ENCODE results near the gene ZNF747. TPM values are rescaled to one million over a fixed set of nuclear protein-coding genes. Genes with fewer than 3 reads are reported as not detected.

Gene ZNF747
- total RNA-seq, 3 donors from 2014 or later (not counting 1 experiment from before 2014, with no cell fraction given), result 5.0 to 8.6 (median 6.3) TPM

DNA sequence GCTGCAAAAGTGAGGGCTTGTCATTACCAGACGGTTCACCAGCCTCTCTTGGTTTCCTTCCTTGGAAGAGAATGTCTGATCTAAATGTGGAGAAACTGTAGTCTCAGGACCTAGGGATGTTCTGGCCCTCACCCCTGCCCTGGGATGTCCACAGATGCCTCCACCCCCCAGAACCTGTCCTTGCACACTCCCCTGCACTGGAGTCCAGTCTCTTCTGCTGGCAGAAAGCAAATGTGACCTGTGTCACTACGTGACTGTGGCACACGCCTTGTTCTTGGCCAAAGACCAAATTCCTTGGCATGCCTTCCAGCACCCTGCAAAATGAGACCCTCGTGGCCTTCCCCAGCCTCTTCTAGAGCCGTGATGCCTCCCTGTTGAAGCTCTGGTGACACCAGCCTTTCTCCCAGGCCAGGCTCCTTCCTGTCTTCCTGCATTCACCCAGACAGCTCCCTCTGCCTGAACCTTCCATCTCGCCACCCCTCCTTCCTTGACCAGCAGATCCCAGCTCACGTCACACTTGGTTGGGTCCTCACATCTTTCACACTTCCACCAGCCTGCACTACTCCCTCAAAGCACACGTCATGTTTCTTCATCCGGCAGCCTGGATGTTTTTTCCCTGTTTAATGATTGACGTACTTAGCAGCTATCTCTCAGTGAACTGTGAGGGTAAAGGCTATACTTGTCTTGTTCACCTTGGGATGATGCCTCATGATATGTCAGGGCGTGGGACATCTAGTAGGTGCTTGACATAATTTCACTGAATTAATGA lies 12.6 kb downstream of the ZNF747 start:
- no peaks in the 10 kb centered on the region for H3K9me3 Mint-ChIP-seq
- H3K9me3 ChIP-seq (ENCODE audit: control insufficient read depth, insufficient read depth, low read length), result no peaks in the 10 kb centered on the region
- peak overlapping the region; percentile 39 for H3K4me3 Mint-ChIP-seq
- H3K4me1 Mint-ChIP-seq, result peaks cover 12 to 23% of the 10 kb centered on the region in 2 donors
- no peak overlapping the region for H3K27ac ChIP-seq (ENCODE audit: low read length)
- H3K36me3 Mint-ChIP-seq, result peaks cover 18% of the 10 kb centered on the region
- peaks cover 47% of the 10 kb centered on the region for H3K36me3 ChIP-seq (ENCODE audit: control insufficient read depth, insufficient read depth, low read length)
- WGBS (ENCODE audit: insufficient coverage), result 87% methylated on average over 11 of the region's 11 CpGs
- no peak overlapping the region for H3K4me3 ChIP-seq (ENCODE audit: low read length)
- intact Hi-C loops (cut with micrococcal nuclease), result no loop called here
- TF ChIP-seq, protein P1, sequence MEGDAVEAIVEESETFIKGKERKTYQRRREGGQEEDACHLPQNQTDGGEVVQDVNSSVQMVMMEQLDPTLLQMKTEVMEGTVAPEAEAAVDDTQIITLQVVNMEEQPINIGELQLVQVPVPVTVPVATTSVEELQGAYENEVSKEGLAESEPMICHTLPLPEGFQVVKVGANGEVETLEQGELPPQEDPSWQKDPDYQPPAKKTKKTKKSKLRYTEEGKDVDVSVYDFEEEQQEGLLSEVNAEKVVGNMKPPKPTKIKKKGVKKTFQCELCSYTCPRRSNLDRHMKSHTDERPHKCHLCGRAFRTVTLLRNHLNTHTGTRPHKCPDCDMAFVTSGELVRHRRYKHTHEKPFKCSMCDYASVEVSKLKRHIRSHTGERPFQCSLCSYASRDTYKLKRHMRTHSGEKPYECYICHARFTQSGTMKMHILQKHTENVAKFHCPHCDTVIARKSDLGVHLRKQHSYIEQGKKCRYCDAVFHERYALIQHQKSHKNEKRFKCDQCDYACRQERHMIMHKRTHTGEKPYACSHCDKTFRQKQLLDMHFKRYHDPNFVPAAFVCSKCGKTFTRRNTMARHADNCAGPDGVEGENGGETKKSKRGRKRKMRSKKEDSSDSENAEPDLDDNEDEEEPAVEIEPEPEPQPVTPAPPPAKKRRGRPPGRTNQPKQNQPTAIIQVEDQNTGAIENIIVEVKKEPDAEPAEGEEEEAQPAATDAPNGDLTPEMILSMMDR (IDR thresholded peaks at IDR 0.05), result no peak
- peak overlapping the region; percentile 22 to 79 for H3K27ac Mint-ChIP-seq
- no peak for ATAC-seq
- no peak for DNase-seq
- peaks cover 19% of the 10 kb centered on the region for H3K4me1 ChIP-seq (ENCODE audit: control insufficient read depth, insufficient read depth, low read length)
- no peaks in the 10 kb centered on the region for H3K27me3 Mint-ChIP-seq (ENCODE audit: low read depth in 2 of 2)
- H3K27me3 ChIP-seq (ENCODE audit: control insufficient read depth, insufficient read depth, low read length), result no peaks in the 10 kb centered on the region

DNA sequence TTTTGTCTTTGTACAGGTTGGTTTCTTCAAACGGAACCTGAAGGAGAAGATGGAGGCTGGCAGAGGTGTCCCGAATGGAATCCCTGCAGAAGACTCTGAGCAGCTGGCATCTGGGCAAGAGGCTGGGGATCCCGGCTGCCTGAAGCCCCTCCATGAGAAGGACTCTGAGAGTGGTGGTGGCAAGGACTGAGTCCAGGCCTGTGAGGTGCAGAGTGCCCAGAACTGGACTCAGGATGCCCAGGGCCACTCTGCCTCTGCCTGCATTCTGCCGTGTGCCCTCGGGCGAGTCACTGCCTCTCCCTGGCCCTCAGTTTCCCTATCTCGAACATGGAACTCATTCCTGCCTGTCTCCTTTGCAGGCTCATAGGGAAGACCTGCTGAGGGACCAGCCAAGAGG lies 13.2 kb downstream of the ZNF747 start:
- Mint-ChIP-seq H3K9me3 (no peaks in the 10 kb centered on the region), H3K4me1 (peaks cover 14 to 27% of the 10 kb centered on the region in 2 donors), H3K27ac (peak overlapping the region; percentile 22 to 79), H3K27me3 (ENCODE audit: low read depth in 2 of 2) (no peaks in the 10 kb centered on the region), H3K4me3 (no peak overlapping the region), H3K36me3 (peaks cover 18% of the 10 kb centered on the region)
- H3K27ac ChIP-seq (ENCODE audit: low read length), result no peak overlapping the region
- H3K27me3 ChIP-seq (ENCODE audit: control insufficient read depth, insufficient read depth, low read length), result no peaks in the 10 kb centered on the region
- 92% methylated on average over 7 of the region's 7 CpGs for WGBS (ENCODE audit: insufficient coverage)
- intact Hi-C loops (cut with micrococcal nuclease), result no loop called here
- H3K4me1 ChIP-seq (ENCODE audit: control insufficient read depth, insufficient read depth, low read length), result peaks cover 24% of the 10 kb centered on the region
- TF ChIP-seq, protein P1 (IDR thresholded peaks at IDR 0.05), result no peak
- DNase-seq (no peak), ATAC-seq (no peak)
- H3K4me3 ChIP-seq (ENCODE audit: low read length), result no peak overlapping the region
- peaks cover 53% of the 10 kb centered on the region for H3K36me3 ChIP-seq (ENCODE audit: control insufficient read depth, insufficient read depth, low read length)
- no peaks in the 10 kb centered on the region for H3K9me3 ChIP-seq (ENCODE audit: control insufficient read depth, insufficient read depth, low read length)

DNA sequence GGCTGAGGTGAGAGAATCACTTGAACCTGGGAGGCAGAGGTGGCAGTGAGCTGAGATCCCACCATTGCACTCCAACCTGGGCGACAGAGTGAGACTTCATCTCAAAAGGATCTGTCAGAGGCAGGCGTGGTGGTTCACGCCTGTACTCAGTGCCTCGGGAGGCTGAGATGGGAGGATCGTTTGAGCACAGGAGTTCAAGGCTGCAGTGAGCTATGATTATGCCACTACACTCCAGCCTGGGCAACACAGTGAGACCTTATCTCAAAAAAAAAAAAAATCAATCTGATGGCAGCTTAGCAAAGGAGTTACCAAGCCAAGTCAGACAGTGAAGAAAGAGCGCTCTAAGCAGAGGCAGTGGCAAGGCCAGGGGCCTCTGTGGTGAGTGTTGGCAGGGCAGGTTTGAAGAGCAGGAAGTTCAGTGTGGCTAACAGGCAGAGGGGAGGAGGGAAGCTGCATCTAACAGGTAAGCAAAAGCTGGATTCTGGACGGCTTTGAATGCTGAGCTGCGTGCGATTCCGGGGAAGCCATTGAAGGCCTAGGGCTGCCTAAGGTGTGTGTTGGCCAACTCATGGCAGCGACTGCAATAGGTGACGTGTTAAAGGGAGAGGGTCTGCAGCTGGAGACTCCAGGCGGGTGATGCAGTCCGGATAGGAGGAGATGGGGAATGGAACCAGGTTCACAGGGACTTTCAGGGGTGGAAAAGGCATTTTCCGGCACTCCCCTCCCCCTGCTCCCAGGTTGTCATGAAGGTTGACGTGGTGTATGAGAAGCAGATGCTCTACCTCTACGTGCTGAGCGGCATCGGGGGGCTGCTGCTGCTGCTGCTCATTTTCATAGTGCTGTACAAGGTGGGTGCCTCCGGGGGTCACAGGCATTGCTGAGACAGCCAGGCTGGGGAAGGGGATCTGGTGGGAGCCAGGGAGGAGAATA lies 15.3 kb downstream of the ZNF747 start:
- no peak for DNase-seq
- H3K36me3 ChIP-seq (ENCODE audit: control insufficient read depth, insufficient read depth, low read length), result peaks cover 73% of the 10 kb centered on the region
- H3K27ac ChIP-seq (ENCODE audit: low read length), result no peak overlapping the region
- H3K9me3 Mint-ChIP-seq, result no peaks in the 10 kb centered on the region
- peaks cover 18% of the 10 kb centered on the region for H3K36me3 Mint-ChIP-seq
- peak overlapping the region; percentile 74 to 77 for H3K27ac Mint-ChIP-seq
- H3K4me1 Mint-ChIP-seq, result peaks cover 22 to 31% of the 10 kb centered on the region in 2 donors
- peaks cover 22% of the 10 kb centered on the region for H3K4me1 ChIP-seq (ENCODE audit: control insufficient read depth, insufficient read depth, low read length)
- no peak for ATAC-seq
- no peak overlapping the region for H3K4me3 ChIP-seq (ENCODE audit: low read length)
- intact Hi-C loops (cut with micrococcal nuclease), result no loop called here
- no peaks in the 10 kb centered on the region for H3K27me3 ChIP-seq (ENCODE audit: control insufficient read depth, insufficient read depth, low read length)
- no peak overlapping the region for H3K4me3 Mint-ChIP-seq
- 85% methylated on average over 20 of the region's 20 CpGs for WGBS (ENCODE audit: insufficient coverage)
- H3K9me3 ChIP-seq (ENCODE audit: control insufficient read depth, insufficient read depth, low read length), result no peaks in the 10 kb centered on the region
- TF ChIP-seq, protein P1 (IDR thresholded peaks at IDR 0.05), result no peak
- no peaks in the 10 kb centered on the region for H3K27me3 Mint-ChIP-seq (ENCODE audit: low read depth in 2 of 2)
